ENCODE results near the gene NOP16. TPM values are rescaled to one million over a fixed set of nuclear protein-coding genes. Genes with fewer than 3 reads are reported as not detected.

Gene NOP16
- total RNA-seq, 1 donor from 2014 or later: 65.1 TPM

- no peaks in the 10 kb centered on the region for H3K9me3 Mint-ChIP-seq
- CTCF ChIA-PET: interaction anchor here (1.2 kb wide), 1 partner anchor 31 kb away, joined by 4 read pairs; the partner anchor contains the start of gene KIAA1191
- no peak overlapping the region for H3K27ac Mint-ChIP-seq
- ATAC-seq (ENCODE audit: low read depth) (no peak), DNase-seq (no peak)
- intact Hi-C loops (cut with micrococcal nuclease): no loop called here
- no peak overlapping the region for H3K4me3 Mint-ChIP-seq
- H3K4me1 Mint-ChIP-seq: peaks cover 16% of the 10 kb centered on the region
- no peak for TF ChIP-seq CTCF (IDR thresholded peaks at IDR 0.05)
- POLR2A ChIA-PET: no interaction called here
- H3K27me3 Mint-ChIP-seq: no peaks in the 10 kb centered on the region
- H3K36me3 Mint-ChIP-seq (ENCODE audit: low read depth): peaks cover 47% of the 10 kb centered on the region
Observed at GRCh38 chr5:176392526-176392925, 4.1 kb upstream of the NOP16 start.

GRCh38 chr5:176391999-176392398, 3.6 kb upstream of the NOP16 start:
- POLR2A ChIA-PET: interaction anchor here (0.6 kb wide), 1 partner anchor 250 kb away, joined by 5 read pairs; no protein-coding TSS in a partner anchor
- no peak for ATAC-seq (ENCODE audit: low read depth)

GRCh38 chr5:176391479-176391878, 3.1 kb upstream of the NOP16 start:
- Mint-ChIP-seq H3K36me3 (ENCODE audit: low read depth) (peaks cover 50% of the 10 kb centered on the region), H3K4me3 (no peak overlapping the region), H3K27me3 (no peaks in the 10 kb centered on the region), H3K9me3 (no peaks in the 10 kb centered on the region), H3K4me1 (peaks cover 27% of the 10 kb centered on the region), H3K27ac (no peak overlapping the region)
- no peak for ATAC-seq (ENCODE audit: low read depth)
- no peak for DNase-seq
- no peak for TF ChIP-seq CTCF (IDR thresholded peaks at IDR 0.05)
- POLR2A ChIA-PET: interaction anchor here (0.6 to 1.2 kb wide), 2 partner anchors 30 to 250 kb away, joined by 5 to 6 read pairs; partner anchors contain the start of gene KIAA1191
- CTCF ChIA-PET: interaction anchor here (1.2 kb wide), 1 partner anchor 30 kb away, joined by 4 read pairs; the partner anchor contains the start of gene KIAA1191
- intact Hi-C loops (cut with micrococcal nuclease): no loop called here

More at GRCh38 chr5:176391999-176392398, 3.6 kb upstream of the NOP16 start:
- Mint-ChIP-seq H3K4me3 (no peak overlapping the region), H3K27me3 (no peaks in the 10 kb centered on the region), H3K27ac (no peak overlapping the region), H3K36me3 (ENCODE audit: low read depth) (peaks cover 49% of the 10 kb centered on the region), H3K4me1 (peaks cover 22% of the 10 kb centered on the region), H3K9me3 (no peaks in the 10 kb centered on the region)
- CTCF ChIA-PET: interaction anchor here (1.2 kb wide), 1 partner anchor 31 kb away, joined by 4 read pairs; the partner anchor contains the start of gene KIAA1191
- no peak for TF ChIP-seq CTCF (IDR thresholded peaks at IDR 0.05)
- DNase-seq: no peak
- intact Hi-C loops (cut with micrococcal nuclease): no loop called here

GRCh38 chr5:176389135-176390123, 1.0 kb upstream of the NOP16 start:
- DNase-seq: no peak
- ATAC-seq (ENCODE audit: low read depth): peak; percentile 33
- H3K4me3 Mint-ChIP-seq: peak overlapping the region; percentile 100
- peak overlapping the region; percentile 100 for H3K27ac Mint-ChIP-seq
- no peaks in the 10 kb centered on the region for H3K9me3 Mint-ChIP-seq
- intact Hi-C loops (cut with micrococcal nuclease): loop anchor here (1.0 to 10.0 kb wide), 6 partner anchors 27 to 1038 kb away; partner anchors contain the start of genes CLTB, GRK6, LMAN2 and NSD1
- ChIA-PET POLR2A (interaction anchor here (0.6 to 4.2 kb wide), 7 partner anchors 28 to 258 kb away, joined by 3 to 45 read pairs (median 7); partner anchors contain the start of genes FAF2, KIAA1191, RNF44 and TSPAN17), CTCF (interaction anchor here (0.7 to 1.3 kb wide), 3 partner anchors 28 to 58 kb away, joined by 3 to 4 read pairs (median 3); partner anchors contain the start of gene KIAA1191)
- peaks cover 30% of the 10 kb centered on the region for H3K4me1 Mint-ChIP-seq
- H3K36me3 Mint-ChIP-seq (ENCODE audit: low read depth): peaks cover 70% of the 10 kb centered on the region
- no peaks in the 10 kb centered on the region for H3K27me3 Mint-ChIP-seq
- no peak for TF ChIP-seq CTCF (IDR thresholded peaks at IDR 0.05)

Data from activated B cell treated with CpG ODN at 0.5 μM for 24 hours (primary cell).